Naive thymus-derived CD4-positive, alpha-beta T cell (primary cell): ENCODE data around the gene SNAPC4. TPM values are rescaled to one million over a fixed set of nuclear protein-coding genes. Genes with fewer than 3 reads are reported as not detected.

Experiments used
- ATAC-seq: fragments of 150-1000 bp; cut with Tn5 transposase; 2 replicates; pipeline ENCODE4 v1.10.0; 2021; ENCODE audit warnings: mild to moderate bottlenecking, moderate library complexity
- CTCF ChIA-PET: fragments of 350-600 bp; sonication (Branson Sonifier 250); formaldehyde crosslinking; loops from one replicate; lab custom pipeline; 2021; ENCODE audit warnings: antibody characterized with exemption; lab: Charles Lee
- POLR2A ChIA-PET: fragments of 350-600 bp; sonication (Branson Sonifier 250); formaldehyde crosslinking; loops from one replicate; lab custom pipeline; 2021; ENCODE audit warnings: antibody characterized with exemption, inconsistent platforms; lab: Charles Lee
- DNase-seq, 9 donors: peaks; one replicate each; pipeline versions ENCODE4 v3.0.0 to v3.0.0-alpha.2; 2020 to 2022; ENCODE audit warnings: mixed read lengths in 1 of 9
- H3K27ac ChIP-seq: one replicate; pipeline ENCODE4 v1.7.0; 2013; ENCODE audit warnings: mild to moderate bottlenecking, low read depth, low read length, moderate library complexity
- H3K27me3 ChIP-seq, 2 donors: one replicate each; pipeline ENCODE4 v1.7.0; 2013; ENCODE audit warnings: low read length in 2 of 2, mild to moderate bottlenecking in 2 of 2, moderate library complexity in 2 of 2; ENCODE audit not compliant: control insufficient read depth in 2 of 2, insufficient read depth in 2 of 2
- H3K36me3 ChIP-seq, 3 experiments: 1 replicate in 2 of 3; 2 replicates in 1 of 3; pipeline ENCODE4 v1.7.0; 2013; ENCODE audit warnings: low read length in 3 of 3, mild to moderate bottlenecking in 3 of 3, moderate library complexity in 1 of 3; ENCODE audit not compliant: insufficient read depth in 3 of 3, control insufficient read depth in 2 of 3
- H3K4me1 ChIP-seq, 2 donors: one replicate each; pipeline ENCODE4 v1.7.0; 2013; ENCODE audit warnings: low read length in 2 of 2, mild to moderate bottlenecking in 2 of 2, moderate library complexity in 1 of 2; ENCODE audit not compliant: control insufficient read depth in 2 of 2, insufficient read depth in 2 of 2
- H3K4me3 ChIP-seq: 2 replicates; pipeline ENCODE4 v1.7.0; 2013; ENCODE audit warnings: mild to moderate bottlenecking, low read length
- H3K9me3 ChIP-seq, 3 experiments: 1 replicate in 2 of 3; 2 replicates in 1 of 3; pipeline ENCODE4 v1.7.0; 2013; ENCODE audit warnings: low read length in 3 of 3; ENCODE audit not compliant: control insufficient read depth in 2 of 3
- H3K27ac Mint-ChIP-seq, 9 donors: one replicate each; pipeline ENCODE4 v1.8.0; 2020 to 2022; ENCODE audit warnings: mixed read lengths in 9 of 9, mild to moderate bottlenecking in 8 of 9, moderate library complexity in 5 of 9, inconsistent platforms in 2 of 9
- H3K27me3 Mint-ChIP-seq, 5 donors: one replicate each; pipeline ENCODE4 v1.8.0; 2021 to 2022; ENCODE audit warnings: mixed read lengths in 5 of 5, mild to moderate bottlenecking in 1 of 5
- H3K36me3 Mint-ChIP-seq, 5 donors: one replicate each; pipeline ENCODE4 v1.8.0; 2020 to 2022; ENCODE audit warnings: mixed read lengths in 5 of 5, mild to moderate bottlenecking in 3 of 5, inconsistent platforms in 1 of 5
- H3K4me1 Mint-ChIP-seq, 7 donors: one replicate each; pipeline ENCODE4 v1.8.0; 2020 to 2022; ENCODE audit warnings: mixed read lengths in 7 of 7, mild to moderate bottlenecking in 3 of 7, inconsistent platforms in 1 of 7
- H3K4me3 Mint-ChIP-seq, 10 donors: one replicate each; pipeline ENCODE4 v1.8.0; 2020 to 2022; ENCODE audit warnings: mild to moderate bottlenecking in 10 of 10, mixed read lengths in 10 of 10, moderate library complexity in 6 of 10, inconsistent platforms in 2 of 10
- H3K9me3 Mint-ChIP-seq, 11 donors: one replicate each; pipeline ENCODE4 v1.8.0; 2020 to 2022; ENCODE audit warnings: mixed read lengths in 11 of 11, mild to moderate bottlenecking in 4 of 11, inconsistent platforms in 1 of 11, moderate library complexity in 1 of 11
- intact Hi-C, 2 donors: fragments of 100-400 bp; cut with micrococcal nuclease; formaldehyde crosslinking; loops; one replicate each; pipeline ENCODE4 v1.15.1; 2023
- polyA plus RNA-seq, 2 donors: library from polyadenylated mRNA; unstranded; fragments of 300-500 nt; fragmentation: Illumina TruSeq; gene quantifications; one replicate each; pipeline ENCODE4 v1.2.3, GENCODE V29; 2021
- total RNA-seq, 6 experiments: library from RNA in 5 of 6; stranded (reverse) in 5 of 6; gene quantifications; 1 replicate in 5 of 6; 2 replicates in 1 of 6; pipeline ENCODE4 v1.2.3 and lab custom pipeline; 2021 to 2026

The SNAPC4 gene
- total and polyA plus RNA-seq, 7 experiments from 2014 or later = 1.2 to 16.3 (median 12.6) TPM

- H3K27me3 Mint-ChIP-seq = no peaks in the 10 kb centered on the region
- intact Hi-C loops = loop anchor here (1.0 to 2.0 kb wide), 7 partner anchors 28 to 76 kb away; partner anchors contain the start of genes ENTR1 (in 2 of the 2), PMPCA (in 2 of the 2), DNLZ (in 1 of the 2) and SEC16A (in 1 of the 2)
- DNase-seq (peak; percentile 22 to 69 (median 40)), ATAC-seq (peak; percentile 71)
- Histone ChIP-seq H3K36me3 (peaks cover 0 to 45% (median 0%) of the 10 kb centered on the region in 3 experiments), H3K27me3 (no peaks in the 10 kb centered on the region), H3K27ac (peak overlapping the region; percentile 84), H3K4me3 (peak overlapping the region; percentile 64), H3K4me1 (peaks cover 21% of the 10 kb centered on the region in 2 donors), H3K9me3 (no peaks in the 10 kb centered on the region)
- ChIA-PET CTCF (interaction anchor here (0.5 kb wide), 1 partner anchor 590 kb away, joined by 3 read pairs; no protein-coding TSS in a partner anchor), POLR2A (interaction anchor here (1.0 to 1.6 kb wide), 2 partner anchors 28 to 30 kb away, joined by 3 to 7 read pairs; no protein-coding TSS in a partner anchor)
- no peaks in the 10 kb centered on the region for H3K9me3 Mint-ChIP-seq
- peak overlapping the region in 8 of 9 donors; percentile 67 to 90 (median 80) for H3K27ac Mint-ChIP-seq
- peaks cover 0 to 11% (median 3%) of the 10 kb centered on the region in 5 donors for H3K36me3 Mint-ChIP-seq
- peak overlapping the region; percentile 79 to 90 (median 85) for H3K4me3 Mint-ChIP-seq
- peaks cover 20 to 29% (median 26%) of the 10 kb centered on the region in 7 donors for H3K4me1 Mint-ChIP-seq
These were observed 38.8 kb upstream of the SNAPC4 start for GRCh38 chr9:136438548-136439480.

GRCh38 chr9:136437839-136438547, 38.0 kb upstream of the SNAPC4 start:
- no peaks in the 10 kb centered on the region for H3K9me3 Mint-ChIP-seq
- CTCF ChIA-PET = interaction anchor here (0.5 kb wide), 1 partner anchor 591 kb away, joined by 3 read pairs; no protein-coding TSS in a partner anchor
- DNase-seq (peak in 1 of 9 donors; percentile 14), ATAC-seq (no peak)
- H3K4me1 Mint-ChIP-seq = peaks cover 20 to 29% (median 26%) of the 10 kb centered on the region in 7 donors
- POLR2A ChIA-PET = interaction anchor here (1.6 kb wide), 1 partner anchor 29 kb away, joined by 7 read pairs; no protein-coding TSS in a partner anchor
- Histone ChIP-seq H3K27me3 (no peaks in the 10 kb centered on the region), H3K4me3 (peak overlapping the region; percentile 64), H3K9me3 (no peaks in the 10 kb centered on the region), H3K4me1 (peaks cover 21% of the 10 kb centered on the region in 2 donors), H3K36me3 (peaks cover 0 to 43% (median 0%) of the 10 kb centered on the region in 3 experiments), H3K27ac (peak overlapping the region; percentile 84)
- H3K27me3 Mint-ChIP-seq = no peaks in the 10 kb centered on the region
- peaks cover 0 to 8% (median 3%) of the 10 kb centered on the region in 5 donors for H3K36me3 Mint-ChIP-seq
- peak overlapping the region; percentile 79 to 90 (median 85) for H3K4me3 Mint-ChIP-seq
- peak overlapping the region in 8 of 9 donors; percentile 67 to 90 (median 80) for H3K27ac Mint-ChIP-seq
- intact Hi-C loops = loop anchor here in 1 of 2 donors (2.0 kb wide), 2 partner anchors 27 to 35 kb away; partner anchors contain the start of genes ENTR1 and PMPCA

GRCh38 chr9:136437430-136437829, 37.5 kb upstream of the SNAPC4 start:
- H3K4me1 ChIP-seq = peaks cover 21% of the 10 kb centered on the region in 2 donors
- POLR2A ChIA-PET = no interaction called here
- H3K4me3 ChIP-seq = no peak overlapping the region
- no peaks in the 10 kb centered on the region for H3K27me3 ChIP-seq
- H3K9me3 ChIP-seq = no peaks in the 10 kb centered on the region
- H3K36me3 Mint-ChIP-seq = peaks cover 0 to 3% (median under 1%) of the 10 kb centered on the region in 5 donors
- ATAC-seq = no peak
- no peaks in the 10 kb centered on the region for H3K27me3 Mint-ChIP-seq
- peaks cover 20 to 28% (median 26%) of the 10 kb centered on the region in 7 donors for H3K4me1 Mint-ChIP-seq
- no peak for DNase-seq
- CTCF ChIA-PET = no interaction called here
- H3K9me3 Mint-ChIP-seq = no peaks in the 10 kb centered on the region
- peak overlapping the region in 5 of 9 donors; percentile 24 to 76 (median 45) for H3K27ac Mint-ChIP-seq
- peak overlapping the region; percentile 79 to 90 (median 85) for H3K4me3 Mint-ChIP-seq
- no peak overlapping the region for H3K27ac ChIP-seq
- H3K36me3 ChIP-seq = peaks cover 0 to 43% (median 0%) of the 10 kb centered on the region in 3 experiments
- intact Hi-C loops = no loop called here

GRCh38 chr9:136436055-136436634, 36.2 kb upstream of the SNAPC4 start:
- CTCF ChIA-PET = no interaction called here
- Histone ChIP-seq H3K27ac (no peak overlapping the region), H3K36me3 (peaks cover 0 to 34% (median 0%) of the 10 kb centered on the region in 3 experiments), H3K27me3 (no peaks in the 10 kb centered on the region), H3K4me3 (no peak overlapping the region), H3K4me1 (peaks cover 21% of the 10 kb centered on the region in 2 donors), H3K9me3 (no peaks in the 10 kb centered on the region)
- Mint-ChIP-seq H3K27me3 (no peaks in the 10 kb centered on the region), H3K9me3 (no peaks in the 10 kb centered on the region), H3K36me3 (peaks cover 0 to 3% (median 0%) of the 10 kb centered on the region in 5 donors), H3K27ac (peak overlapping the region in 3 of 9 donors; percentile 57 to 82 (median 57)), H3K4me3 (peak overlapping the region in 9 of 10 donors; percentile 34 to 90 (median 85)), H3K4me1 (peaks cover 20 to 28% (median 26%) of the 10 kb centered on the region in 7 donors)
- no peak for ATAC-seq
- POLR2A ChIA-PET = interaction anchor here (1.2 kb wide), 1 partner anchor 10 kb away, joined by 3 read pairs; no protein-coding TSS in a partner anchor
- no peak for DNase-seq
- intact Hi-C loops = no loop called here

GRCh38 chr9:136434580-136435169, 34.7 kb upstream of the SNAPC4 start:
- H3K36me3 ChIP-seq = peaks cover 0 to 41% (median under 1%) of the 10 kb centered on the region in 3 experiments
- Mint-ChIP-seq H3K4me1 (peaks cover 20 to 28% (median 24%) of the 10 kb centered on the region in 7 donors), H3K27me3 (no peaks in the 10 kb centered on the region), H3K36me3 (peaks cover 0 to 3% (median 0%) of the 10 kb centered on the region in 5 donors), H3K9me3 (no peaks in the 10 kb centered on the region), H3K4me3 (no peak overlapping the region), H3K27ac (no peak overlapping the region)
- peaks cover 15% of the 10 kb centered on the region in 2 donors for H3K4me1 ChIP-seq
- H3K4me3 ChIP-seq = no peak overlapping the region
- ChIA-PET POLR2A (interaction anchor here (1.2 kb wide), 1 partner anchor 11 kb away, joined by 3 read pairs; no protein-coding TSS in a partner anchor), CTCF (interaction anchor here (0.6 kb wide), 1 partner anchor 20 kb away, joined by 3 read pairs; no protein-coding TSS in a partner anchor)
- H3K9me3 ChIP-seq = no peaks in the 10 kb centered on the region
- ATAC-seq = no peak
- no peaks in the 10 kb centered on the region for H3K27me3 ChIP-seq
- DNase-seq = no peak
- no peak overlapping the region for H3K27ac ChIP-seq
- intact Hi-C loops = no loop called here
